ENCODE results near the gene TOGARAM2.

TOGARAM2 gene

DNA sequence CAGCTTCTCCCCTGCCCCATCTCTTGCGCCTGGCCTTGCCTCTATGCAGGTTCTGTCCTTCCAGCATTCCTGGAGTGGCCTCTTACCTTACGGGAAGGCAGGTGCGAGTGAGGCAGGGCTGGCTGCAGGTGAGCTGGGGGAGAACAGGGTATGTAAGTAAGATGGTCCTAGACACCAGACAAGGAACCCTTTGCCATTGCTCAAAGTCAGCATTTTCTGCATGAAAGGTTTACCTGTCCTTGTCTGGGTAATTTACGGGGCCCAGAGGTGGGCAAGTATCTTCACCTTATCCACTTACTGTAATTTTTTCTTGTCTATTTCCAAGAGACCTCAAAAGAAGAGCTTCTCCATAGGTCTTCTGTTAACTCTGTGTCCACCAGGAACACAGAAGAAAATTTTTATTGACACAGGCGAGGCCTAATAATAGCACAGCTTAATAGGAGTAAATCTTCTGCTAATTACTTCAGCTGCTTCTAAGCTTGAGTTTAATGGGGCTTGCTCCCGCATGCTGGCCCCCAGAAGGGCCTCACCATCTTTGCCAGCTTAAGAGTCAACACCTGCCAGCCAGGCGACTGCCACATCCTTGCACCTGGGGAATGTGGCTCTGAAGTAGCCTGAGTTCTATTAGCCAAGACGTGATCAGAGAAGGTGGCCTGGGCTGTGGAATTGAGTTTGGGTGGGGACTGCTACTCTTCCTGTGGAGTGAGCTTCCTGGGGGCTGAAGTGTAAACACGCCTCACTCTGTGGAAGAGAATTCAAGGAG lies 66.2 kb downstream of the TOGARAM2 start:
- H3K4me3 ChIP-seq (ENCODE audit: low read depth, low read length) = no peak overlapping the region
- DNase-seq (ENCODE audit: low read depth) = no peak
- TF ChIP-seq CTCF (IDR thresholded peaks at IDR 0.05; ENCODE audit: insufficient read depth, low read depth, low read length, missing control alignments) = no peak

DNA sequence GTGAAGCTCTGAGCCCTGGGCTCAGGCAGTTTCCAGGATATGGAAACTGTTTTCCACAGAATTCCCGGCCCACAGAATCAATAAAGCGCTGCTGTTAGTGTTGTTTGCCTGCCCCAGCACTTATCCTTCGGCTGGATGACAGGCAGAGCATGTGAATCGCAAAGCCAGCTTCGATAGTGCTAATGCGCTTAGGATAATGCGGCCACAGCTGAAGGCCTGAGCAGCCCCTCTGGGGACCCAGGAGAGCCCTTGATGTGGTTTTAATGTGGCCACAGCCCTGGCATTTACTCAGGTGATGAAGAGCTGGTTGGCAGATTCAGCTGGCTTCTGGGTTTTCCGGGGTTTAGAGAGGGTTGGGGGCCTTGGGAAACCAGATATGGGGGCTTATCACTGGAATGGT lies 69.5 kb downstream of the TOGARAM2 start:
- DNase-seq (ENCODE audit: low read depth) = no peak
- H3K4me3 ChIP-seq (ENCODE audit: low read depth, low read length) = no peak overlapping the region
- TF ChIP-seq CTCF (IDR thresholded peaks at IDR 0.05; ENCODE audit: insufficient read depth, low read depth, low read length, missing control alignments) = no peak

GRCh38 chr2:29051730-29052129 lies 70.6 kb downstream of the TOGARAM2 start:
- H3K4me3 ChIP-seq (ENCODE audit: low read depth, low read length) = no peak overlapping the region
- DNase-seq (ENCODE audit: low read depth) = no peak
- no peak for TF ChIP-seq CTCF (IDR thresholded peaks at IDR 0.05; ENCODE audit: insufficient read depth, low read depth, low read length, missing control alignments)

- no peak overlapping the region for H3K4me3 ChIP-seq (ENCODE audit: low read depth, low read length)
- DNase-seq (ENCODE audit: low read depth) = no peak
- TF ChIP-seq CTCF (IDR thresholded peaks at IDR 0.05; ENCODE audit: insufficient read depth, low read depth, low read length, missing control alignments) = no peak
Measured at GRCh38 chr2:29052807-29053206, 71.7 kb downstream of the TOGARAM2 start.

GRCh38 chr2:29053223-29053622 lies 72.1 kb downstream of the TOGARAM2 start:
- DNase-seq (ENCODE audit: low read depth) = peak; percentile 21
- H3K4me3 ChIP-seq (ENCODE audit: low read depth, low read length) = no peak overlapping the region
- TF ChIP-seq CTCF (IDR thresholded peaks at IDR 0.05; ENCODE audit: insufficient read depth, low read depth, low read length, missing control alignments) = no peak

DNA sequence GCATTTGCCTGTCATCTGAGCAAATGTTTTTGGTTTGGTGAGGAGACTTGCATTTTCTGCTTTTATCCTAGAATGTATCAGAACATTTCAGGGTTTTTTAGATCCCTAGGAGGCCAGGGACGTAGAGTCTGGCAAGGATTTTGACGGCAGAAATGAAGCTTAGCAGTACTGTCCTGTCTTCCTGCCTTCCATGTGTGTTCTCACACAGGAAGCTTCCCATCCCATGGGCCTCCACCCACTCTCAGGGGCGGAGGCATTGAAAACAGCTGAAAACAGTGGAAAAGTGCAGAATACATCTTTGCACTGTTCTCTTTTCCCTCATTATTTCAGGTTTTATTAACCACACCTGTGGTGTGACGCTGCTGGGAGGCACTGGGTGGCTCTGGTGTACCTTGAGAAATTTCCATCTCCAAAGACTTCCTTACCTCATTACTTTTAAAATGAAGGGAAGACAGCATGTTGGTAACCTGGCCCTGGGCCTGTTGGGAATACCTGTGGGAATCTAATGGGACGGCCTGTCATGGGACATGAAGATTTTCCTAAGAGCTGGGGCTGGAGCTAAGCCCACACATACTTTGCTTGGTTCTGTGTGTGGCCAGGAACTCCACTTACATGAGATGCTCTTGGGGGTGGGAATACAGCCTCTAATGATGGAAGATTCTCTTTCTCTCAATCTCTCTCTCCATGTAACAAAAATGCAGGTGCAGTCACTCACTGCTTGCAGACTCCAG lies 72.7 kb downstream of the TOGARAM2 start:
- no peak overlapping the region for H3K4me3 ChIP-seq (ENCODE audit: low read depth, low read length)
- peak; percentile 6 for TF ChIP-seq CTCF (IDR thresholded peaks at IDR 0.05; ENCODE audit: insufficient read depth, low read depth, low read length, missing control alignments)
- DNase-seq (ENCODE audit: low read depth) = no peak
